Keratinocyte (primary cell): Measurements from ENCODE around the gene EEPD1. TPM values are rescaled to one million over a fixed set of nuclear protein-coding genes. Genes with fewer than 3 reads are reported as not detected.

Experiments used
- DNase-seq: peaks from one replicate; pipeline ENCODE4 v3.0.0-alpha.2; 2011; ENCODE audit warnings: low read depth, missing footprints, low spot score
- FAIRE-seq: peaks from 2 replicates; lab custom pipeline; 2011; peaks lifted over from hg19 to GRCh38; lab: Jason Lieb, UNC
- H2AFZ ChIP-seq: 2 replicates; pipeline ENCODE4 v1.6.0; 2012; ENCODE audit warnings: low read length, control low read depth, inconsistent platforms; ENCODE audit not compliant: control insufficient read depth
- H3K27ac ChIP-seq: 2 replicates; pipeline ENCODE4 v1.5.1; 2011; ENCODE audit warnings: low read length; ENCODE audit not compliant: control insufficient read depth, insufficient read depth
- H3K27me3 ChIP-seq: 3 replicates; pipeline ENCODE4 v1.6.0; 2011; ENCODE audit warnings: low read length; ENCODE audit not compliant: control insufficient read depth, insufficient read depth; ENCODE audit errors: extremely low read depth
- H3K36me3 ChIP-seq, 2 experiments: 2 replicates in 1 of 2; 3 replicates in 1 of 2; pipeline ENCODE4 v1.5.1; 2011; ENCODE audit warnings: low read length in 2 of 2, mild to moderate bottlenecking in 1 of 2; ENCODE audit not compliant: control insufficient read depth in 2 of 2, insufficient read depth in 2 of 2; ENCODE audit errors: extremely low read depth in 1 of 2
- H3K4me1 ChIP-seq: 3 replicates; pipeline ENCODE4 v1.5.1; 2011; ENCODE audit warnings: low read length; ENCODE audit not compliant: control insufficient read depth, insufficient read depth; ENCODE audit errors: extremely low read depth
- H3K4me2 ChIP-seq: 3 replicates; pipeline ENCODE4 v1.6.0; 2011; ENCODE audit warnings: low read depth, low read length; ENCODE audit not compliant: control insufficient read depth, insufficient read depth; ENCODE audit errors: extremely low read depth
- H3K4me3 ChIP-seq, 3 experiments: fragments of 200-600 bp in 1 of 3; sonication (generic) in 1 of 3; 2 replicates in 2 of 3; 3 replicates in 1 of 3; pipeline ENCODE4 v1.5.1; 2011 to 2016; ENCODE audit warnings: low read length in 3 of 3, mild to moderate bottlenecking in 3 of 3, control low read depth in 2 of 3, inconsistent platforms in 1 of 3, low read depth in 1 of 3, mixed read lengths in 1 of 3, mixed run types in 1 of 3, moderate library complexity in 1 of 3; ENCODE audit not compliant: control insufficient read depth in 2 of 3, insufficient read depth in 2 of 3; ENCODE audit errors: extremely low read depth in 1 of 3
- H3K79me2 ChIP-seq: 2 replicates; pipeline ENCODE4 v1.6.0; 2012; ENCODE audit warnings: low read length; ENCODE audit not compliant: control insufficient read depth, insufficient read depth
- H3K9ac ChIP-seq: 3 replicates; pipeline ENCODE4 v1.6.0; 2011; ENCODE audit warnings: low read length; ENCODE audit not compliant: control insufficient read depth, insufficient read depth; ENCODE audit errors: extremely low read depth
- H3K9me1 ChIP-seq: 3 replicates; pipeline ENCODE4 v1.6.0; 2011; ENCODE audit warnings: low read length; ENCODE audit not compliant: control insufficient read depth, insufficient read depth; ENCODE audit errors: extremely low read depth
- H3K9me3 ChIP-seq: 2 replicates; pipeline ENCODE4 v1.5.1; 2012; ENCODE audit warnings: low read depth, low read length; ENCODE audit not compliant: control insufficient read depth
- H4K20me1 ChIP-seq: 3 replicates; pipeline ENCODE4 v1.6.0; 2011; ENCODE audit warnings: low read length; ENCODE audit not compliant: control insufficient read depth, insufficient read depth; ENCODE audit errors: extremely low read depth
- CTCF ChIP-seq, 3 experiments: IDR thresholded peaks in 1 of 3; conservative IDR thresholded peaks in 1 of 3; optimal IDR thresholded peaks in 1 of 3; 2 replicates in 2 of 3; 3 replicates in 1 of 3; pipeline versions ENCODE3 to v1.5.1; 2011; ENCODE audit warnings: low read length in 3 of 3, mild to moderate bottlenecking in 3 of 3, moderate library complexity in 2 of 3, control low read depth in 1 of 3, inconsistent platforms in 1 of 3; ENCODE audit not compliant: insufficient read depth in 2 of 3; ENCODE audit errors: extremely low read depth in 1 of 3
- EZH2 ChIP-seq: IDR thresholded peaks from one replicate; pipeline ENCODE4 v1.6.1; 2012; ENCODE audit warnings: inconsistent platforms, mild to moderate bottlenecking, low read length, moderate library complexity
- dilution Hi-C: fragments of 300-500 bp; cut with MboI; formaldehyde crosslinking; loops from one replicate; pipeline ENCODE4 v1.7.0; 2020; ENCODE audit warnings: low sequenced_read_pairs; ENCODE audit not compliant: extremely low pct_ligation_motif_present
- polyA plus RNA-seq, 5 experiments: library from polyadenylated mRNA; depleted of rRNA in 3 of 5; stranded (reverse) in 3 of 5; stranded (forward) in 1 of 5; unstranded in 1 of 5; fragments of >200 nt; gene quantifications; 1 replicate in 1 of 5; 2 replicates in 3 of 5; 3 replicates in 1 of 5; pipeline versions ENCODE4 v1.2.1 to v1.2.3, GENCODE V29; 2011 to 2012; ENCODE audit warnings: missing spikeins in 2 of 5, low read depth in 1 of 5, low replicate concordance in 1 of 5

EEPD1 gene
- polyA plus RNA-seq, 1 donor (not counting 4 experiments of a cell fraction or from before 2014, with no cell fraction given): 1.2 TPM

GRCh38 chr7:36262309-36263094 is 109.4 kb downstream of the EEPD1 start:
- Histone ChIP-seq H3K4me3 (no peak overlapping the region), H3K9me3 (no peaks in the 10 kb centered on the region), H4K20me1 (no peaks in the 10 kb centered on the region), H3K4me1 (peaks cover 5% of the 10 kb centered on the region), H3K4me2 (no peak overlapping the region), H3K27me3 (no peaks in the 10 kb centered on the region), H3K36me3 (no peaks in the 10 kb centered on the region), H2AFZ (no peak overlapping the region), H3K9ac (no peak overlapping the region), H3K27ac (no peak overlapping the region), H3K79me2 (no peaks in the 10 kb centered on the region), H3K9me1 (no peaks in the 10 kb centered on the region)
- TF ChIP-seq CTCF (optimal IDR thresholded peaks at IDR 0.05 in 1 of 3, IDR thresholded peaks at IDR 0.05 in 1 of 3, conservative IDR thresholded peaks at IDR 0.05 in 1 of 3; ENCODE audit: extremely low read depth in 1 of 3, insufficient read depth in 2 of 3, low read length in 3 of 3) (no peak), EZH2 (no peak)
- dilution Hi-C loops: no loop called here
- DNase-seq: no peak
- FAIRE-seq: no peak

- H3K4me1 ChIP-seq: peaks cover 5% of the 10 kb centered on the region
- no peak overlapping the region for H3K4me3 ChIP-seq
- no peaks in the 10 kb centered on the region for H3K36me3 ChIP-seq
- H3K4me2 ChIP-seq: no peak overlapping the region
- H3K79me2 ChIP-seq: no peaks in the 10 kb centered on the region
- FAIRE-seq (no peak), DNase-seq (no peak)
- no peaks in the 10 kb centered on the region for H3K9me1 ChIP-seq
- H3K27ac ChIP-seq: no peak overlapping the region
- H3K27me3 ChIP-seq: no peaks in the 10 kb centered on the region
- TF ChIP-seq EZH2 (no peak), CTCF (optimal IDR thresholded peaks at IDR 0.05 in 1 of 3, IDR thresholded peaks at IDR 0.05 in 1 of 3, conservative IDR thresholded peaks at IDR 0.05 in 1 of 3; ENCODE audit: extremely low read depth in 1 of 3, insufficient read depth in 2 of 3, low read length in 3 of 3) (no peak)
- no peaks in the 10 kb centered on the region for H4K20me1 ChIP-seq
- no peaks in the 10 kb centered on the region for H3K9me3 ChIP-seq
- dilution Hi-C loops: no loop called here
- H3K9ac ChIP-seq: no peak overlapping the region
- no peak overlapping the region for H2AFZ ChIP-seq
These were observed 110.0 kb downstream of the EEPD1 start for GRCh38 chr7:36263095-36263484.
